ENCODE data around the gene EVI5L. TPM values are rescaled to one million over a fixed set of nuclear protein-coding genes. Genes with fewer than 3 reads are reported as not detected.

The EVI5L gene
- total and polyA plus RNA-seq, 2 of the 13 experiments (the other 11 are each of a cell fraction or from before 2014, with no cell fraction given), result 1.7 to 2.4 TPM

- Histone ChIP-seq H3K4me1 (ENCODE audit: insufficient read depth, low read length) (peaks cover 6% of the 10 kb centered on the region; the same call in 1 of the 2 replicates), H3K27me3 (ENCODE audit: control insufficient read depth in 1 of 2, insufficient read depth in 2 of 2, low read length in 2 of 2) (no peaks in the 10 kb centered on the region), H2AFZ (ENCODE audit: low read length) (no peak overlapping the region), H3K4me2 (ENCODE audit: low read depth, low read length) (no peak overlapping the region), H3K9ac (ENCODE audit: insufficient read depth, low read depth, low read length) (no peak overlapping the region), H3K4me3 (replicated peaks in 1 of 3; ENCODE audit: insufficient read depth in 1 of 3, low read depth in 2 of 3, low read length in 3 of 3) (no peak overlapping the region), H3K79me2 (ENCODE audit: insufficient read depth, low read length) (no peaks in the 10 kb centered on the region), H3K9me3 (ENCODE audit: low read length) (no peaks in the 10 kb centered on the region), H4K20me1 (ENCODE audit: insufficient read depth, low read length) (no peaks in the 10 kb centered on the region), H3K36me3 (replicated peaks in 1 of 2; ENCODE audit: control insufficient read depth in 1 of 2, insufficient read depth in 2 of 2, low read length in 2 of 2) (no peaks in the 10 kb centered on the region), H3K27ac (ENCODE audit: extremely low read length, insufficient read depth, low read length) (no peak overlapping the region)
- DNase-seq (ENCODE audit: low spot score), result no peak
- no peak for FAIRE-seq
- POLR2A ChIA-PET, result no interaction called here
- CTCF ChIA-PET (ENCODE audit: low intra/inter-chr PET ratio, low total read pairs), result no interaction called here
- TF ChIP-seq CC2D1A (CRISPR knock-in tag; IDR thresholded peaks at IDR 0.05) (no peak), MEIS2 (CRISPR knock-in tag; IDR thresholded peaks at IDR 0.05) (no peak), ZSCAN9 (CRISPR knock-in tag; IDR thresholded peaks at IDR 0.05; ENCODE audit: borderline replicate concordance) (no peak), SKI (IDR thresholded peaks at IDR 0.05; ENCODE audit: partially characterized antibody) (no peak), ZNF766 (CRISPR knock-in tag; IDR thresholded peaks at IDR 0.05; ENCODE audit: borderline replicate concordance) (no peak), ZUFSP (CRISPR knock-in tag; IDR thresholded peaks at IDR 0.05; ENCODE audit: borderline replicate concordance) (no peak), CBX2 (IDR thresholded peaks at IDR 0.05; ENCODE audit: low read depth, low read length) (no peak), CBX2 (CRISPR knock-in tag; IDR thresholded peaks at IDR 0.05; ENCODE audit: low read depth) (no peak)
- ATAC-seq, result no peak
- in situ Hi-C loops (cut with HindIII; ENCODE audit: extremely low pct_ligation_motif_present, low pct_unique_long_range_greater_than_20kb) (no loop called here), intact Hi-C loops (cut with micrococcal nuclease; ENCODE audit: unreplicated experiment) (no loop called here)
- WGBS (ENCODE audit: low lambda C conversion rate), result 0% methylated on average over 2 of the region's 2 CpGs
- BruUV-seq (replicated peaks), result no TSS peak
Measured at GRCh38 chr19:7811989-7812388, 18.0 kb upstream of the EVI5L start.

GRCh38 chr19:7815325-7815724, 14.7 kb upstream of the EVI5L start:
- Histone ChIP-seq H3K79me2 (ENCODE audit: insufficient read depth, low read length) (no peaks in the 10 kb centered on the region), H3K27ac (ENCODE audit: extremely low read length, insufficient read depth, low read length) (no peak overlapping the region), H3K9ac (ENCODE audit: insufficient read depth, low read depth, low read length) (no peak overlapping the region), H3K4me2 (ENCODE audit: low read depth, low read length) (no peak overlapping the region), H3K36me3 (replicated peaks in 1 of 2; ENCODE audit: control insufficient read depth in 1 of 2, insufficient read depth in 2 of 2, low read length in 2 of 2) (no peaks in the 10 kb centered on the region), H3K4me1 (ENCODE audit: insufficient read depth, low read length) (no peaks in the 10 kb centered on the region), H4K20me1 (ENCODE audit: insufficient read depth, low read length) (no peaks in the 10 kb centered on the region), H3K4me3 (replicated peaks in 1 of 3; ENCODE audit: insufficient read depth in 1 of 3, low read depth in 2 of 3, low read length in 3 of 3) (no peak overlapping the region), H3K27me3 (ENCODE audit: control insufficient read depth in 1 of 2, insufficient read depth in 2 of 2, low read length in 2 of 2) (peaks cover 0 to 3% of the 10 kb centered on the region in 2 experiments; a peak in 2 of 5 replicates), H2AFZ (ENCODE audit: low read length) (no peak overlapping the region), H3K9me3 (ENCODE audit: low read length) (peaks cover 5% of the 10 kb centered on the region; the same call in 1 of the 2 replicates)
- 24% methylated on average over 6 of the region's 10 CpGs for WGBS (ENCODE audit: low lambda C conversion rate)
- CTCF ChIA-PET (ENCODE audit: low intra/inter-chr PET ratio, low total read pairs), result no interaction called here
- intact Hi-C loops (cut with micrococcal nuclease; ENCODE audit: unreplicated experiment) (no loop called here), in situ Hi-C loops (cut with HindIII; ENCODE audit: extremely low pct_ligation_motif_present, low pct_unique_long_range_greater_than_20kb) (no loop called here)
- no peak for FAIRE-seq
- no peak for DNase-seq (ENCODE audit: low spot score)
- no TSS peak for BruUV-seq (replicated peaks)
- POLR2A ChIA-PET, result no interaction called here
- no peak for ATAC-seq
- TF ChIP-seq STAT5B (CRISPR knock-in tag; IDR thresholded peaks at IDR 0.05) (no peak), SNRNP70 (IDR thresholded peaks at IDR 0.05; ENCODE audit: low read depth, low read length) (no peak), THAP9 (CRISPR knock-in tag; IDR thresholded peaks at IDR 0.05; ENCODE audit: borderline replicate concordance) (no peak), ZNF264 (CRISPR knock-in tag; IDR thresholded peaks at IDR 0.05) (no peak), ZFP41 (CRISPR knock-in tag; IDR thresholded peaks at IDR 0.05; ENCODE audit: borderline replicate concordance) (no peak), ZKSCAN5 (CRISPR knock-in tag; IDR thresholded peaks at IDR 0.05) (no peak)
